ENCODE data around the gene PLPP3. TPM values are rescaled to one million over a fixed set of nuclear protein-coding genes. Genes with fewer than 3 reads are reported as not detected.

The PLPP3 gene
- total RNA-seq, 2 experiments from 2014 or later: not detected

GRCh38 chr1:56516539-56517252 lies 62.7 kb downstream of the PLPP3 start:
- DNase-seq (peak in 2 of 14 experiments; percentile 45 to 58), ATAC-seq (ENCODE audit: poor library complexity) (no peak)
- Histone ChIP-seq H3K4me3 (ENCODE audit: low read length) (no peak overlapping the region), H3K27ac (ENCODE audit: low read depth in 1 of 2, low read length in 2 of 2) (no peak overlapping the region), H3K9me3 (ENCODE audit: control insufficient read depth in 1 of 2, insufficient read depth in 1 of 2, low read length in 2 of 2) (no peaks in the 10 kb centered on the region), H3K4me1 (ENCODE audit: insufficient read depth, low read length) (no peaks in the 10 kb centered on the region), H3K27me3 (ENCODE audit: control insufficient read depth in 1 of 2, insufficient read depth in 2 of 2, low read length in 2 of 2) (peaks cover 0 to 3% of the 10 kb centered on the region in 2 experiments), H3K36me3 (ENCODE audit: insufficient read depth, low read length) (no peaks in the 10 kb centered on the region)
- Mint-ChIP-seq H3K4me1 (ENCODE audit: low read depth) (no peaks in the 10 kb centered on the region), H3K27me3 (no peaks in the 10 kb centered on the region), H3K27ac (no peak overlapping the region), H3K9me3 (no peaks in the 10 kb centered on the region), H3K4me3 (no peak overlapping the region), H3K36me3 (ENCODE audit: low read depth) (no peaks in the 10 kb centered on the region)
- TF ChIP-seq, protein P1, sequence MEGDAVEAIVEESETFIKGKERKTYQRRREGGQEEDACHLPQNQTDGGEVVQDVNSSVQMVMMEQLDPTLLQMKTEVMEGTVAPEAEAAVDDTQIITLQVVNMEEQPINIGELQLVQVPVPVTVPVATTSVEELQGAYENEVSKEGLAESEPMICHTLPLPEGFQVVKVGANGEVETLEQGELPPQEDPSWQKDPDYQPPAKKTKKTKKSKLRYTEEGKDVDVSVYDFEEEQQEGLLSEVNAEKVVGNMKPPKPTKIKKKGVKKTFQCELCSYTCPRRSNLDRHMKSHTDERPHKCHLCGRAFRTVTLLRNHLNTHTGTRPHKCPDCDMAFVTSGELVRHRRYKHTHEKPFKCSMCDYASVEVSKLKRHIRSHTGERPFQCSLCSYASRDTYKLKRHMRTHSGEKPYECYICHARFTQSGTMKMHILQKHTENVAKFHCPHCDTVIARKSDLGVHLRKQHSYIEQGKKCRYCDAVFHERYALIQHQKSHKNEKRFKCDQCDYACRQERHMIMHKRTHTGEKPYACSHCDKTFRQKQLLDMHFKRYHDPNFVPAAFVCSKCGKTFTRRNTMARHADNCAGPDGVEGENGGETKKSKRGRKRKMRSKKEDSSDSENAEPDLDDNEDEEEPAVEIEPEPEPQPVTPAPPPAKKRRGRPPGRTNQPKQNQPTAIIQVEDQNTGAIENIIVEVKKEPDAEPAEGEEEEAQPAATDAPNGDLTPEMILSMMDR (IDR thresholded peaks at IDR 0.05): no peak
- POLR2A ChIA-PET: no interaction called here
- CTCF ChIA-PET: no interaction called here
- intact Hi-C loops (cut with DNase I, micrococcal nuclease): no loop called here

GRCh38 chr1:56515898-56516538 lies 63.3 kb downstream of the PLPP3 start:
- TF ChIP-seq, protein P1 (IDR thresholded peaks at IDR 0.05): no peak
- ChIA-PET POLR2A (no interaction called here), CTCF (no interaction called here)
- H3K4me3 Mint-ChIP-seq: no peak overlapping the region
- H3K9me3 Mint-ChIP-seq: no peaks in the 10 kb centered on the region
- intact Hi-C loops (cut with DNase I, micrococcal nuclease): no loop called here
- Histone ChIP-seq H3K4me3 (ENCODE audit: low read length) (no peak overlapping the region), H3K36me3 (ENCODE audit: insufficient read depth, low read length) (no peaks in the 10 kb centered on the region), H3K4me1 (ENCODE audit: insufficient read depth, low read length) (no peaks in the 10 kb centered on the region), H3K9me3 (ENCODE audit: control insufficient read depth in 1 of 2, insufficient read depth in 1 of 2, low read length in 2 of 2) (no peaks in the 10 kb centered on the region), H3K27me3 (ENCODE audit: control insufficient read depth in 1 of 2, insufficient read depth in 2 of 2, low read length in 2 of 2) (peaks cover 0 to 3% of the 10 kb centered on the region in 2 experiments), H3K27ac (ENCODE audit: low read depth in 1 of 2, low read length in 2 of 2) (no peak overlapping the region)
- no peak overlapping the region for H3K27ac Mint-ChIP-seq
- ATAC-seq (ENCODE audit: poor library complexity) (no peak), DNase-seq (no peak)
- no peaks in the 10 kb centered on the region for H3K36me3 Mint-ChIP-seq (ENCODE audit: low read depth)
- no peaks in the 10 kb centered on the region for H3K4me1 Mint-ChIP-seq (ENCODE audit: low read depth)
- H3K27me3 Mint-ChIP-seq: no peaks in the 10 kb centered on the region

- TF ChIP-seq, protein P1 (IDR thresholded peaks at IDR 0.05): no peak
- no peak overlapping the region for H3K4me3 ChIP-seq (ENCODE audit: low read length)
- Mint-ChIP-seq H3K4me3 (no peak overlapping the region), H3K27me3 (no peaks in the 10 kb centered on the region), H3K4me1 (ENCODE audit: low read depth) (no peaks in the 10 kb centered on the region), H3K27ac (no peak overlapping the region), H3K9me3 (no peaks in the 10 kb centered on the region), H3K36me3 (ENCODE audit: low read depth) (no peaks in the 10 kb centered on the region)
- CTCF ChIA-PET: no interaction called here
- no peaks in the 10 kb centered on the region for H3K9me3 ChIP-seq (ENCODE audit: control insufficient read depth in 1 of 2, insufficient read depth in 1 of 2, low read length in 2 of 2)
- POLR2A ChIA-PET: no interaction called here
- H3K27me3 ChIP-seq (ENCODE audit: control insufficient read depth in 1 of 2, insufficient read depth in 2 of 2, low read length in 2 of 2): no peaks in the 10 kb centered on the region
- DNase-seq (no peak), ATAC-seq (ENCODE audit: poor library complexity) (no peak)
- no peaks in the 10 kb centered on the region for H3K4me1 ChIP-seq (ENCODE audit: insufficient read depth, low read length)
- H3K36me3 ChIP-seq (ENCODE audit: insufficient read depth, low read length): no peaks in the 10 kb centered on the region
- intact Hi-C loops (cut with DNase I, micrococcal nuclease): no loop called here
- no peak overlapping the region for H3K27ac ChIP-seq (ENCODE audit: low read depth in 1 of 2, low read length in 2 of 2)
Observed at GRCh38 chr1:56512724-56513494, 66.5 kb downstream of the PLPP3 start.
